ENCODE data around the gene FYN.
A peak's percentile ranks its signal among the peaks of the same experiment; 100 is the strongest.

FYN gene

DNA sequence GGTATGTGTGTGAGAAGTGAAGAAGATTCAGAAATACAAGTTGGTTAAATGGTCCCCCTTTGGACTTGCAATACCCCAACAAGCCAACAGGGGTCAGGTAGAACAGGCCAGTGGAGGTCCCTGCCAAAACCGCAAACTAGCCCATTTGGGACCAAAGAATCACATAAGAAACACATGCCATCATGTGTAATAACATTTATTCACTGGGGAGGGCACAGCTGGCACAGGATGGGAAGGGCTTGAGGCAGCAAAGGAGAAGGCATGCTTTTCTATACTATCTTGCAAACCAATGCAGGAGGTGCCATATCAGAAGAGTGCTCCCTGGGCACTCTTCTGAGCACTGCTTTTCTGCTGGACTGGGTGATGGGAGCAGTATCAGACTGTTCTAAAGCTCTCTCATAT is 151.5 kb downstream of the FYN start:
- peak; percentile 15 for DNase-seq

DNA sequence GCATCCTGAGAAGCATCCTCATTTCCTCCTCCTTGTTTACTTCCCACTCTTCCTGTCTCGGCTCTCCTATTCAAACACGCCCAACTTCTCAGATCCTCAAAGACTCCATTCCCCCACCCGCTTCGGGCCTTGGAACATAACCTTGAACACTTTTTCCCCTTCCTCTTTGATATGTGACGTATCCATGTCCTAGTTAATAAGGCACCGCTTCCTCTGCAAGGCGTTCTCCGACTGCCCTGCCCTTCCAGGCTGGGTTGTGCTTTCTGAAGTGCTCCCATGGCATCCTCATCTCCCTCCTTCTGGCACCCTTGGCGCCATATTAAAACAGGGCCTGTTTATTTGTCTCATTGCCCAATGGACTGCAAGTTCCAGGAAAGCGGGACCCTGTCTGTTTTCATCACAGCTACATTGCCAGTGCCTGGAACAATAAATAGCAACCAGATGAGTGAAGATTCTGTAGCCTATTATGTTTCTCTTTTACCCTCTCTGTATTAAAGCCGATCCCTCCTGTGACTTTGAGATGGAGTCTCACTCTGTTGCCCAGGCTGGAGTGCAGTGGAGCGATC is 152.2 kb downstream of the FYN start:
- DNase-seq = no peak

DNA sequence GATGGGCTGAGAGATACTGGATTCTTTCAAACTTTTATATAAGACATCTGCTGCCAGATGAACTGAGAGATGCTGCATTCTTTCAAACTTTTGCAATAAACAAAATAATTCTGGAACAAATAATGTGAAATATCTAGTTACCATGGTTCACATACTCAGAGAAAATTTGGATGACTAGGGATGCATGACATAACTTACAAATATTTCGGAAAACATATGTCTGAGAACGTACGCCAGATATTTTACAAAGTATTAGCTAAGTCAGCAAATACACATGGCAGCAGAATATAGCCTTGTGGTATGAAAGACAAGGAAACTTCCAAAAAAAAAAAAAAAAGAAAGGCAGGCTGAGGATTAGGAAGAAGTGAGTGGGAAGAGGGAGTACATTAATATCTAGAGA is 154.3 kb downstream of the FYN start:
- no peak for DNase-seq

DNA sequence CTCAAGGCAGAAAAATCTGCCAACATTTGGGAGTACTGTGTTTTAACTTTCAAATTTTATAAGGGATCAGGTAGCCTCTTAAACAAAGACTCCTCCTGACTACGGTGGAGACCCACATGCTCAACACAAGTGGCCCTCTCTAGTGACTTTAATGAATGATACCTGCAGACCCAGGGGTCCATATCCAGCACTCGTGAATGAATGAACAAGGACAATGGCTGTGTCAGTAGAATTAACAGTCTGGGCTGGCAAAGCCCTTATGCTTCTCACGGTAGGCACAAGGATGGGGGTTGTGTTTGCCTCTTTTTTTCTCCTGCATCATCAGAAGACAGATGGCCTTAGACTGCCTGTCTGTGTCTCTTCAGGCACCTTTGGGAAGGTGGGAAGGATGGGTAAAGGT is 154.9 kb downstream of the FYN start:
- DNase-seq = no peak

DNA sequence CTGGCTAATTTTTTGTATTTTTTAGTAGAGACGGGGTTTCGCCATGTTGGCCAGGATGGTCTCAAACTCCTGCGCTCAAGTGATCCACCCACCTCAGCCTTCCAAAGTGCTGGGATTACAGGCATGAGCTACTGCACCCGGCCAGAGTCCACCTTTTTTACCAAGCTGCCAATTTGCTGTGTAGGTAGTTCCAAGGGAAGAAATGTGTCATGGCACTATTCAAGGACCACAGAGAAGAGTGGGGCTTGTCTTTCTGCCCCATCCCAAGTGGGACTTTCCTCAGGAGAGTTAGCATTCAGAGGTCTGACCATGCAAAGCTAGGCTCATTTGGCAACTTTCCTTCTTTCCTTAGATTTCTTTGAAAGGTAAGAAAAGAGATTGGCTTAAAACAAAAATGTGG is 155.6 kb downstream of the FYN start:
- DNase-seq = no peak

DNA sequence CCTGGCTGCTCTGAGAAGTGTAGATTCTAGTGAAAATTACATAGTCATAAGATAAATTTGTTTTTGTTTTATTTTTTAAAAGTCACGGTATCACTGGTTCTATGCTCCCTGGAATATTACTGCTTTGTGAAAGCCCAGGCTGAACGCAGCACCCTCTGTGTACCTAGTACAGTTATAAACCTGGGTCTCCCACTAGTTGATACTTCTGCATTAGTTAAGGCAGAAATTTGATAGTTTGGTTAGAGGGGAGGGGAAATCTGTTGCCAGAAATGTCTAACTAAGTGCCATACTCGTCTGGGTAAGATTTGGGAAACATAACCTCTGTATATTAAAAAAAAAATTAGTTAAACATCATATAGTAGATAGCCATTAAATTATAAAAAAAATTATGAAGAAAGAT is 156.9 kb downstream of the FYN start:
- DNase-seq = no peak

DNA sequence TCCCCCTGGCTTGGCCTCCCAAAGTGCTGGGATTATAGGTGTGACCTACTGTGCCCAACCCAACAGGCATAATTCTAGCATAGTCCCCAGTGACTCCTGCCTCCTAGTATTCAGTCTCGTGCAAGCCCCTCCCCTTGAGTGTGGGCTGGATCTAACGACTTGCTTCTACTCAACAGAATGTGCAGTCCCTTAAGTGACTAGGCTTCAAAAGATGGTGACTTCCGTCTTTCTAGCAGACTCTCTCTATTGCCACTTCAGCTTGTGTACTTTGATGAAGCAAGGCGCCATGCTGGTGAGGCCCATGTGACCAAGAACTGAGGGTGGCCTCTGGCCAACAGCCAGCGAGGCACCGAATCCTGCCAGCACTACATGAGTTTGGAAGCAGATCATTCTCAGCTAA is 157.9 kb downstream of the FYN start:
- no peak for DNase-seq

DNA sequence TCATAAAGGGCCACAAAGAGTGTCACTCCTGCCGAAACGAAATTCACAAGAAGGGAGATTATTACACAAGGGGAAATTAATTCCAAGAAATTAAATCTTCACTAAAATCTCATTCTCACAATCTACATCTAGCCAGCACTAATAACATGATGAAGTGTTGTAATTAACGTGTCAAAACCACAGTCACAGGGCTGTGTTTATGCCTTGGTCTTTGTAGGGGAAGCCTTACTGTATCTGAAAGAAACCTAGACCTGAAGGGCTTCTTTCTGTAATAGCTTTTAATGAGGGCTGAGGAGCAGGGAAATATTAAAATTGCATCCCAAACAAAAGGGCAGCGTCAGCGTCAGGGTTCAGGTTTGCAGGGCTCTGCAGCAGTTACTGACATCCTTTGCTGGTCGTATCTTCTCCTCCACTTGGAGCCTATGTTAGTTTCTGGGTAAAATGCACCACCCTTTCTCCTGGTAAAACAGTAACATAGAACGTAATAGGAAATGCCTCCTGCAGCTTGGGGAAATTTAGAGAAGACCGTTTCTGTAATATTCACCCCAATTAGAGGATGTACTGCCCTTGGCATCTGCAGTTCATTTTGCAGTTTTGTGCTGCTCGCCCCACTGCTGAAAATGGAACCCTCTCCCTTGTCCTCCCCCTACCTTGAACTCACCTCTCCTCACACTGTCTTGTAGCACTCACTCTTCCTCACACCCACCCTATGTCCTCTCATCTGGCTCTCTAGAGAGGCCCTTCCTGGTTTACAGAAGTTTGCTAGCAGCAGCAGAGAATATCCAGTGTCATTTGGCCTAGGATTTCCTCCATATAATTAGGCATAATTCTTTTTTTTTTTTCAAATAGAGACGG is 158.6 kb downstream of the FYN start:
- DNase-seq = no peak

DNA sequence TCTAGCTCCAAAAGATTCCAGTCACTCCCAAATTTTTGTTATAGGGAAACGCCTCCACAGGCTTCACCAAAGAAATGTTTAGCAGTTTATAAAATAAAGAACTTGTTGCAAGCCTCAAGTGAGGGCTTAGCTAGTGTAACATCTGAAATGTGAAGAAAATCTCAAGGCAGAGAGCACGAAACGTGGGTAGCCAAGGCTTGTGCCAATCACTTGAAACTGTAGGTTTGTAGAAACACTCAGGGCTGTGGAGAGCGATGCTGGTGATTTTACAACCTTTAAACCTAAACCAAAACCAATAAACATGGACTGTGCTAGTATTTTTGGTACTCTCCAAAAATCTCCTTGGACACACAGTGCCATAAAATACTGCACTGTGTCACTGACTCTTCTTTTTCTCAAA is 159.4 kb downstream of the FYN start:
- DNase-seq = no peak

DNA sequence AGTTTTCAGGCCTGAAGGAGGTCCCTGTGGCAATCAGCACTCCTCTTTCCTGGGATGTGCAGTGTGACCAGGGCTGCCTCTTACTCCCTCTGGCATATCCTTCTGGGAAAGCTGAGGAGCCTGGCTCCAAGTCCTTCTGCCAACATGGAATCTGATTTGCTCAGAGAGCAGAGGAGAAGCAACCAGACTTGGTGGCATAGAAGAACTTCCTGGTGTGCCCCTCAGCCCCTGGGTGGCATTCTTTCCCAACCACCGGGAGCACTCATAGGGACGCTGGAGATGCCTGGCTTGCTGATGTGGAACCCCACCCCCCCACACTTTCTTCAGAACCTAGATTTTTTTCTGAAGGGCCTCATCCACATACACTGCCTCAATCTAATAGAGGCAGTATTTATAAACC is 160.0 kb downstream of the FYN start:
- DNase-seq = no peak

DNA sequence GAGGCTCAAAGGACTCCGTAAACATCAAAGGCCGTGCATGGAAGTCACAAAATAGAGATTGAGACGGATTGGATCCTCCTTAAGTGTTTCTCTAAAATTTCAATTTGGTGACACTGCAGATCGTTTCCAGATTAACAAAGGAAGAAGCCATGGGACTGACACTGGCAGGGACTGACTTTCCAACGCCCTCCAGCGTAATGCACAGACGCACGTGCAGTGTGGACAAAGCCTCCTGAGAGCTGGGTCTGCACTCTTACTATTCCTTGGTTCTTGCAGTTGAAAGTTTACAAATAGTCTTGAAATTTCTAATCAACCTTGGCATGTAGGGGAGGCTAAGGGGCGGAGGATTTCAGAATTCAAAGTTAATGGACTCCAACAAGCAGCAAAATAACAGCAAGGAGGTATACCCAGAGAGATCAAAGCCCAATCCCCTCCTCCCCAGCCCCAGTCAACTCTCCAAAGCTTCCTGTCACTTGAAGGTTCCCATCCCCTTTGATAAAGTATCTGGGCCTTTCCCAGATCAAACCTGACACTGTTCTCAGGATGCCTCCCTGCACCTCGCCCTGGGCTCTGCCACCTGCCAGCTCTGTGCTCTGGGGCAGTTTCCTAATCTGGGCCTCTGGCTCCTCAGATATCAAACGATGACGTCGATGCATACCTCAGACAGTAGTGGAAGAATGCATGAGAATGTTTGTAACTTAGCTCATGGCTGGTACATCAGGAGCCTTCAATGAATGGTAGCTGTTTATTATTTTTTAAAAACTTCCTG is 161.1 kb downstream of the FYN start:
- no peak for DNase-seq

DNA sequence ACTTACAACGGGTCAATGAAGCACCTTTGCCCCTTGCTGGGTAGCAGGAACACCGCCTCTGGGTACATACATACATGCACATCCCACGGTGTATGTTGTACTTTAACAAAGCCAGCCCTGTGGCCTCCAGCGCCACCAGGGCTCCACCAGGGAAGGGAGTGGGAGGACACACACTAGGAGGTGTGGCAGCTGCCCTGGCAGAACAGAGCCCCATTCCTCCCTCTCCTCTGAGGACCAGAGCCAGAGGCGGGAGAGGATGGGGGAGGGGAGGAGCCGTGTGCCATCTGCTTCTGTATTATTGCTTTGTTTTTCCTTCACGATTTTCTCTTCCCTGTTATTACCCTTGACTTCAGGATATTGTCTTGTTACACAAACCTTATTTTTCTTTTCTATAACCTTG is 161.8 kb downstream of the FYN start:
- no peak for DNase-seq

DNA sequence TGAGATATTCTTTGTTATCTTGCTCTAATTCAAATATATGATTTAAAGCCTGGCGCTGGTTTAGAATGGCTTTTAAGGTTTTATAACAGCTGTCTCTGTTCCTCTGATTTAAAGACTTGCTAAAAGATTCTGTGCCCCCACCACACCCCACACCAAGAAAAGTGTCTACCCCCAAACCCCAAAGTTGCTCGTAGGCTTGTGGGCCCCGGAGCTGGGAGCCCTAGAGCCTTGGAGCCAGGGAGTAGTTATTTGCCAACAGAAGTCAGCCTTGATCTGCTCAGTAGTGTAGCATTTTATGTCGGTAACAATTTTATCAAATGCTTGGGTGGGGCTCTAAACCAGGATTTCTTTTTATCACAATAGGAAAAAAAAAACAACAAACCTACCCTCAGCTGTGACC is 162.3 kb downstream of the FYN start:
- no peak for DNase-seq

DNA sequence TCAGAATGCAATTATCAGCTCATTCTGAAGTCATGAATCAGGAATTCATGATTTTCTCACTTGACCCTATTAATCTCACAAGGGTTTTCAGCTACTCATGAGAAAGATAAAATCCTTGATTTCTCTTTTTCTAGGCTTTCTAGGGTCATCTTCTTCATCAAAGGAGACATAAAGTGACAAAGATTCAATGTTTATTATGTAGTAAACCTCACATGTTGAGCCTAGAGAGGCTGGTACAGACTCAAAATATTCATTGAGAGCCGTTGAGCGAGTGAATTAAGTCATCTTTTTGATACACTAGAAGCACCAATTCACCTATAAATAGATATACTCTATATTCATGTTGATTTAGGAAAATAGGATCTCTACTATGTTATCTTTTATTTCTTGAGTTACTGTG is 162.8 kb downstream of the FYN start:
- no peak for DNase-seq

DNA sequence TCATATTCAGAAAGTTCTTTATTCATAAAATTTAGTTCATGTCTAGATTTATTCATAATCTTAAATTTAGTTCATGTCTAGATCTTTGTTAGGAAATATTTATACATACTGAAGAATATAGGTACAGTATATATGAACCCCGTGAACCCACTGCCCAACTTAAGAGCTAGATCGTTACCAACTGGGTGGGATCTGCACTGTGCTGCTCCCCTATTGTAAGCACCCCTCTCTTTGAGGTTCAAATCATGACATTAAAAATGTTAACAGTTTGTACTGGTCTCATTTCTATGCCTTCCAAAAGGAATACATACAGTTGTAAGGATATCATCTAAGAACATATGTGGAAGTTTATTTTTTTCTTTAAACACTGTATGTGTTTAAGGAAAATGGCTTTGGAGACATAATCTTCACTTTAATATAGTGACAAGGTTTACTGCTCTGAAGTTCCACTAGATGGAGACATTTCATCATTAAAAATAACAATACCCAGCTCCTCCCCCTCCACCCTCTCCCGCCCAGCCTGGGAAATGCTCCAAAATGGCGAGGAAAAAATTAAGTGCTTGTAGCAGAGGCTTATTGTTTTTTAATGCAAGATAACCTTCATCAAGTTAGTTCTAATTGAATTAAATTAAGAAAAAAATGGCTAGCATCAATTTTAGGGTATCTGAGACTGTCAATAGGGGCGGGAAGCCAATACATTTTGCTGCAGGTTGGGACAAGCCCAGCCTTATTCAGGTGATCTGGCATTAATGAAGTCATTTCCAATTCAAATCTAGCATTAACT is 163.4 kb downstream of the FYN start:
- DNase-seq = peak; percentile 59

DNA sequence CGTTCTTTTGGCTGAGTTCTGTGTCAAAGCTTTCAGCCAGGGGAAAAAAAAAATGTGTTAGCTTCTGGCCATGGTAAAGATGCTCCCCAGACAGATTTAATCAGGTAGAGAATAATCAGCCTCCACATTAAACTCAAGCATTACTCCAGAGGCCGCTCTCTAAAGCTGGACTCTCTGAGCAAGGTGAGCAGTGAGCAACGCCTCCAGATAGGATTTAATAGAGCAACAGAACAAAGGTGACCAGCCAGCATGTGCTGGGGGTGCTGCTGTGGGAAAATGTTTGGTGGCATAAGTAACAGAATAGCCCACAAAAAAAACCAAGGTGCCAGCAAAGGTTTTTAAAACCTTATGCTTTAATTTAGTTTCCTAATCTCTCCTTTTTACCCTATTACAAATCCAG is 164.1 kb downstream of the FYN start:
- DNase-seq = no peak

DNA sequence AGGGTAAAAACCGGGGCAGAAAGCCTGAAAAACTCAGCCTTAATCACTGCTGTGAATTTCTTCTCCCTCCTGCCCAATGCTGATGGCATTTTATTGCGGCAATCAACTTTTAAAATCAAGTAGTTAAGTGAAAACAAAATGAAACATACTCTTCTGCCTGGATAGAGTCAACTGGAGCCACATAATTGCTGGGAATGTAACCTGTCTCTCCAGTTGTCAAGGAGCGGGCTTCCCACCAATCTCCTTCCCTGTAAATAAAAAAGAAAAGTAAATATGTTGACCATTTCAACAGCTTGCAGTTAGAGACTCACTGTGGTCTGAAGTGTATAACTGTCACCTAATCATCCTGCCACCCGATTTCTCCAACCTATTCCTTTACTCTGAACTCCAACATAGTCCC is 165.5 kb downstream of the FYN start:
- DNase-seq = no peak

DNA sequence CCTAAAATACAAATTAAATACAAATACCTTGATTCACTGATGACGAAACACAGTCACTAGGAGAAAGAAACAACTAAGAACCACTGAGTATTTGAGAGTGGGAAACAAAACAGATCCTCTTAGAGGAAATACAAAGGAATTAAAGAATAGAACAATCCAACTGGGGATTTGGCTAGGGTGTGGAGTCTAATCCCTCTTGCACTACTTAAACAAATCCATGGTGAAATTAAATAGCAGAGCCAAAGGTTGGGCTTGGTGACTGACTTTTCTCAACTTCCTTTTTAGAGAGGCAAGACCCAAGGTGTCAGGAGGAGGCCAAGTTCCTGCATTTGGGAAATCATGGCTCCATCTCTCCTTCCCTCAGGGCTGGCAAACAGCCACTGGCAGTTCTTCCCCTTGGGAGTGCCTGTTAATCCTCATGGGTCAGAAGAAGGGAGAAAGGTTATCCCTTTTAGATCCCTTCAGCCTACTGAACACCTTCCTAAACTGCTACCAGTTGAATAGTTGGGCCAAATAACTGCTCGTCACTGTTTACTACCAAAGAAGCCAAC is 166.3 kb downstream of the FYN start:
- DNase-seq = no peak

DNA sequence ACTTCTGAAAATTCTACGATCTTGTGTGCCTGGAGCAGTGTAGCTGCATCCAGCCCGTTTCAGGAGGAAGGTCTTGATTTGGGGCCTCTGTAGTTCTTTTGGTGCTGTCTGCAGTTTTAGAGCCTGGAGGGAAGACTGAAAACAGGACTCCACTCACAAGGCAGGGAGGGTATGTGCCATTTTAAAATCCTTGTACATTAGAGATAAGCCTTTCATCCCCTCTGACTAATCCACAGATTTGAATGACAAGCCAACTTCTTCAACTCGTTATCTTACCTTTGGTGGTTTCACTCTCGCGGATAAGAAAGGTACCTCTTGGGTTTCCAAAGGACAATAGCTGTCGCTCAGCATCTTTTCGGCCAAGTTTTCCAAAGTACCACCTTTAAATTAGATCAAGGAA is 169.5 kb downstream of the FYN start:
- no peak for DNase-seq

DNA sequence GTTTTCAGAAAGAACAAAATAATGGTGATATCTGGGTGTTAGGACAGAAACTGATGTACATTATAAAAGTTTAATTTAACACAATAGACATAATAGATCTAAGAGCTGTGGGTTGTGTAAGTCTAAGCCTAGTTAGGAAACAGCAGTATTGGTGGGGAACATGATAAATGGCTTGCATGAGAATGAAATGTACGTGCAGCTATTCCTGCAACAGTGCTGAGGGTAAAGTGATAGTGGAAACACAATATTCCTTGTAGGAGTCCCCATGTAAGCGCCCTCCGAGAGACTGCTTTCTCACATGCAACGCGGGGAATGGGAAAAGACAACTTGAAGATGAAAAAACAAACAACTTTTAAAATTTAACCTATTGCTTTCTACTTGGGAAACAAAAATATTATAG is 171.0 kb downstream of the FYN start:
- DNase-seq = no peak

DNA sequence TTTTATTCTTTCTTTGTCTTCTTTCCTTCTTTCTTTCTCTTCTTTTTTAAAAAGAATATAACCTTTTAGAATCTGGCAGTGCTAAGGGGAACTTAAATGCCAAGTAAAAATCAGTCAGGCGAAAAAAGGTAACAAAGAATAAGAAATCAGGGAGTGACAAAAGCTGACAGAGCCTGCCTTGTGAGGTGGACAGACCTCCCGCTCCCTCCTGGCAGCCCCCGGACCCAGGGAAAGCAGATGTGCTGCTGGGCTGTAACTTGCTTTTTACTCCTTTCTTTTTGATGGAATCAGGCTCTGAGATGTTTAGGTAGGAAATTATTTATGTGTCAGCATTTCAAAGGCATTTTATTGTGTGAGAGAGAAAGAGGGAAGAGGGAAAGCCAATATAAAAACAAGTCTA is 172.1 kb downstream of the FYN start:
- no peak for DNase-seq

DNA sequence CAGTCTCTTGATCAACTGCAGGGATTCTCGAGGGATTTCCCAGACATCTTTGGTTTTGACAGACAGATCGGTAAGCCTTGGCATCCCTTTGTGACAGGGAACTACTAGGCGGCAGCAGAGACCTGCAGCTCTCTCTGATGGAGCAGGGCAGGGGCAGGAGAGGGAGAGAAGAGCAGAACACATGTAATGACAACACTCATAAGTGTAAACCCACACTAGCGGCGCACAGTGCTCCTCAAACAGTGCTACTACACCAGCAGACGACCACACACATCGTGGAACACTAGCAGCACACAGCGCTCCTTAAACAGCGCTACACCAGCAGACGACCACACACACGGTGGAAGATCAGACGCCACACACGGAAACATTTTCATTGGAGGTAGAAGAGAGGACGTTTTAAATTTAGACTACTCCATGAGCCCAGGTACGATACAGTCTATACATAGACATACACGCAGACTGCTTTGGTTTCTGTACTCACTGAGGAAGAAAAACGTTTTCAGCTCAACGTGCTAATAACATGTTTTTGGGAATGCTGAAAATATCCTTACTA is 173.0 kb downstream of the FYN start:
- DNase-seq = no peak

DNA sequence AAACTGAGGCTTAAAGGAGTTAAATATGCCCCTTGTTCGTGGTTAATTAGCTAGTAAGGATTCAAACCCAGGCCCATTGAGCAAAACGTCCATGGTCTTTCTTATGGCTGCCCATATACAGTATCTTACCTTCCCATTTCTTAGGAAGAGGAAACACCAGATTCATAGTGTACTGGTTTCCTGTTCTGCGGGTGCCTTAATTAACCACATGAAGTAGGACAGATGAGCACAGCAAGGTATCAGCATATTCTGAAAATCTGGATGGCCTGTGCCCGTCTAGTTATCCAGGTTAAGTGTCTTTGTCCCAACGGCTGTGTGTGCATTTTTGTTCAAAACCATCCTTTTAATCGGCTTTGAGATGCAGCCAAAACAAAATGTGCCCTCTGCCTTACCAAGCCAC is 174.1 kb downstream of the FYN start:
- no peak for DNase-seq

All from MV-4-11 (cell line).